Left ventricle myocardium superior (tissue), 1 donor: Measurements from ENCODE around the gene IQCE. TPM values are rescaled to one million over a fixed set of nuclear protein-coding genes. Genes with fewer than 3 reads are reported as not detected.

ENCODE experiments used
- ATAC-seq: fragments of 200-7000 bp; cut with Tn5 transposase; one replicate; pipeline ENCODE4 v1.9.1; 2020; ENCODE audit warnings: mild to moderate bottlenecking, moderate library complexity
- DNase-seq: peaks from one replicate; pipeline ENCODE4 v3.0.0-alpha.2; 2020
- intact Hi-C: fragments of 100-400 bp; cut with micrococcal nuclease; formaldehyde crosslinking; loops from one replicate; pipeline ENCODE4 v1.11.0; 2022
- total RNA-seq: library from RNA; stranded (reverse); fragmentation: NEBNext Ultra II Directional; extraction: Animal tissue kit (Norgen Biotek cat#: 25700); gene quantifications from one replicate; pipeline ENCODE4 v1.2.1, GENCODE V29; 2021
- donor health status: DM: no; HTN: yes; CAD: no; lungs with severe emphysema.

The IQCE gene
- total RNA-seq, 1 donor from 2014 or later, result 11.9 TPM

- ATAC-seq, result no peak
- DNase-seq, result no peak
- intact Hi-C loops, result no loop called here
These were observed 38.5 kb upstream of the IQCE start for GRCh38 chr7:2520131-2520760.

- DNase-seq (no peak), ATAC-seq (no peak)
- intact Hi-C loops, result no loop called here
These were observed 38.0 kb upstream of the IQCE start for GRCh38 chr7:2520761-2521290.

- DNase-seq (no peak), ATAC-seq (no peak)
- intact Hi-C loops, result no loop called here
These were observed 37.4 kb upstream of the IQCE start for GRCh38 chr7:2521341-2521745.

- ATAC-seq (peak; percentile 1), DNase-seq (peak; percentile 68)
- intact Hi-C loops, result no loop called here
These were observed 36.7 kb upstream of the IQCE start for GRCh38 chr7:2521952-2522591.

GRCh38 chr7:2522780-2523433 is 35.9 kb upstream of the IQCE start:
- no peak for ATAC-seq
- intact Hi-C loops, result no loop called here

GRCh38 chr7:2523461-2523936 is 35.3 kb upstream of the IQCE start:
- intact Hi-C loops, result no loop called here

More at GRCh38 chr7:2522780-2523433, 35.9 kb upstream of the IQCE start:
- DNase-seq, result no peak

GRCh38 chr7:2523941-2524807 is 34.6 kb upstream of the IQCE start:
- ATAC-seq (peak; percentile 39), DNase-seq (peak; percentile 89)
- intact Hi-C loops, result no loop called here

More at GRCh38 chr7:2523461-2523936, 35.3 kb upstream of the IQCE start:
- no peak for DNase-seq
- no peak for ATAC-seq

- ATAC-seq, result no peak
- intact Hi-C loops, result no loop called here
- peak; percentile 33 for DNase-seq
These were observed 33.7 kb upstream of the IQCE start for GRCh38 chr7:2524808-2525657.

- DNase-seq (no peak), ATAC-seq (no peak)
- intact Hi-C loops, result no loop called here
These were observed 32.8 kb upstream of the IQCE start for GRCh38 chr7:2525658-2526630.

- ATAC-seq, result no peak
- intact Hi-C loops, result no loop called here
- DNase-seq, result peak; percentile 31
These were observed 31.9 kb upstream of the IQCE start for GRCh38 chr7:2526659-2527504.

- intact Hi-C loops, result no loop called here
- DNase-seq, result peak; percentile 60
- no peak for ATAC-seq
These were observed 31.0 kb upstream of the IQCE start for GRCh38 chr7:2527505-2528467.

- no peak for ATAC-seq
- no peak for DNase-seq
- intact Hi-C loops, result no loop called here
These were observed 30.2 kb upstream of the IQCE start for GRCh38 chr7:2528481-2529095.

- ATAC-seq, result peak; percentile 66
- intact Hi-C loops, result no loop called here
- peak; percentile 81 for DNase-seq
These were observed 29.4 kb upstream of the IQCE start for GRCh38 chr7:2529161-2530070.
